Measurements from ENCODE around the gene CTBP1. TPM values are rescaled to one million over a fixed set of nuclear protein-coding genes. Genes with fewer than 3 reads are reported as not detected.

CTBP1 gene
- total RNA-seq, 2 experiments from 2014 or later: 135 to 141 TPM

GRCh38 chr4:1249731-1250526 lies 999 bp upstream of the CTBP1 start:
- peaks cover 18% of the 10 kb centered on the region for H3K9me3 Mint-ChIP-seq
- H3K4me1 Mint-ChIP-seq: peaks cover 59% of the 10 kb centered on the region
- peaks cover 52% of the 10 kb centered on the region for H3K36me3 Mint-ChIP-seq
- peak; percentile 65 for DNase-seq
- H3K4me3 Mint-ChIP-seq: peak overlapping the region; percentile 89
- H3K27ac Mint-ChIP-seq: peak overlapping the region; percentile 94
- H3K27me3 Mint-ChIP-seq: no peaks in the 10 kb centered on the region

GRCh38 chr4:1249148-1249730 lies 309 bp upstream of the CTBP1 start:
- H3K4me1 Mint-ChIP-seq: peaks cover 59% of the 10 kb centered on the region
- H3K27ac Mint-ChIP-seq: peak overlapping the region; percentile 94
- DNase-seq: peak; percentile 89
- H3K4me3 Mint-ChIP-seq: peak overlapping the region; percentile 89
- no peaks in the 10 kb centered on the region for H3K27me3 Mint-ChIP-seq
- H3K36me3 Mint-ChIP-seq: peaks cover 46% of the 10 kb centered on the region
- peaks cover 12% of the 10 kb centered on the region for H3K9me3 Mint-ChIP-seq

GRCh38 chr4:1247864-1248244 lies 1.1 kb downstream of the CTBP1 start:
- no peaks in the 10 kb centered on the region for H3K27me3 Mint-ChIP-seq
- peaks cover 55% of the 10 kb centered on the region for H3K4me1 Mint-ChIP-seq
- peaks cover 33% of the 10 kb centered on the region for H3K36me3 Mint-ChIP-seq
- peaks cover 2% of the 10 kb centered on the region for H3K9me3 Mint-ChIP-seq
- no peak for DNase-seq
- H3K4me3 Mint-ChIP-seq: peak overlapping the region; percentile 90
- peak overlapping the region; percentile 93 for H3K27ac Mint-ChIP-seq

GRCh38 chr4:1246901-1247863 lies 1.7 kb downstream of the CTBP1 start:
- Mint-ChIP-seq H3K27me3 (no peaks in the 10 kb centered on the region), H3K4me1 (peaks cover 55% of the 10 kb centered on the region), H3K9me3 (peaks cover 2% of the 10 kb centered on the region), H3K36me3 (peaks cover 28% of the 10 kb centered on the region), H3K4me3 (peak overlapping the region; percentile 90), H3K27ac (peak overlapping the region; percentile 93)
- DNase-seq: peak; percentile 41

- no peak for DNase-seq
- H3K4me1 Mint-ChIP-seq: peaks cover 48% of the 10 kb centered on the region
- H3K36me3 Mint-ChIP-seq: peaks cover 19% of the 10 kb centered on the region
- H3K27me3 Mint-ChIP-seq: no peaks in the 10 kb centered on the region
- H3K9me3 Mint-ChIP-seq: peaks cover 2% of the 10 kb centered on the region
- H3K4me3 Mint-ChIP-seq: peak overlapping the region; percentile 90
- peak overlapping the region; percentile 93 for H3K27ac Mint-ChIP-seq
Observed at GRCh38 chr4:1246111-1246881, 2.6 kb downstream of the CTBP1 start.

- peak overlapping the region; percentile 90 for H3K4me3 Mint-ChIP-seq
- peaks cover 41% of the 10 kb centered on the region for H3K4me1 Mint-ChIP-seq
- no peaks in the 10 kb centered on the region for H3K27me3 Mint-ChIP-seq
Observed at GRCh38 chr4:1245481-1246051, 3.4 kb downstream of the CTBP1 start.

GRCh38 chr4:1244978-1245471 lies 3.9 kb downstream of the CTBP1 start:
- Mint-ChIP-seq H3K27me3 (no peaks in the 10 kb centered on the region), H3K4me3 (peak overlapping the region; percentile 22), H3K36me3 (peaks cover 6% of the 10 kb centered on the region), H3K9me3 (no peaks in the 10 kb centered on the region), H3K4me1 (peaks cover 36% of the 10 kb centered on the region), H3K27ac (peak overlapping the region; percentile 65)
- no peak for DNase-seq

More at GRCh38 chr4:1245481-1246051, 3.4 kb downstream of the CTBP1 start:
- peaks cover 2% of the 10 kb centered on the region for H3K9me3 Mint-ChIP-seq
- peaks cover 11% of the 10 kb centered on the region for H3K36me3 Mint-ChIP-seq
- peak overlapping the region; percentile 34 for H3K27ac Mint-ChIP-seq
- DNase-seq: no peak

- Mint-ChIP-seq H3K36me3 (peaks cover 7% of the 10 kb centered on the region), H3K27ac (peak overlapping the region; percentile 65), H3K4me3 (no peak overlapping the region), H3K4me1 (peaks cover 36% of the 10 kb centered on the region), H3K27me3 (no peaks in the 10 kb centered on the region), H3K9me3 (no peaks in the 10 kb centered on the region)
- no peak for DNase-seq
Observed at GRCh38 chr4:1244081-1244977, 4.6 kb downstream of the CTBP1 start.

- peaks cover 36% of the 10 kb centered on the region for H3K4me1 Mint-ChIP-seq
- no peaks in the 10 kb centered on the region for H3K27me3 Mint-ChIP-seq
- no peaks in the 10 kb centered on the region for H3K9me3 Mint-ChIP-seq
- H3K4me3 Mint-ChIP-seq: no peak overlapping the region
- H3K27ac Mint-ChIP-seq: peak overlapping the region; percentile 29
- peaks cover 10% of the 10 kb centered on the region for H3K36me3 Mint-ChIP-seq
- no peak for DNase-seq
Observed at GRCh38 chr4:1243451-1244080, 5.4 kb downstream of the CTBP1 start.

GRCh38 chr4:1242506-1243450 lies 6.2 kb downstream of the CTBP1 start:
- Mint-ChIP-seq H3K4me1 (peaks cover 36% of the 10 kb centered on the region), H3K27ac (peak overlapping the region; percentile 63)

GRCh38 chr4:1241936-1242505 lies 6.9 kb downstream of the CTBP1 start:
- no peaks in the 10 kb centered on the region for H3K27me3 Mint-ChIP-seq
- no peak for DNase-seq
- peaks cover 33% of the 10 kb centered on the region for H3K4me1 Mint-ChIP-seq
- H3K9me3 Mint-ChIP-seq: no peaks in the 10 kb centered on the region
- H3K4me3 Mint-ChIP-seq: no peak overlapping the region
- H3K27ac Mint-ChIP-seq: no peak overlapping the region
- peaks cover 10% of the 10 kb centered on the region for H3K36me3 Mint-ChIP-seq

More at GRCh38 chr4:1242506-1243450, 6.2 kb downstream of the CTBP1 start:
- DNase-seq: no peak
- H3K36me3 Mint-ChIP-seq: peaks cover 12% of the 10 kb centered on the region
- H3K4me3 Mint-ChIP-seq: no peak overlapping the region
- no peaks in the 10 kb centered on the region for H3K27me3 Mint-ChIP-seq
- H3K9me3 Mint-ChIP-seq: no peaks in the 10 kb centered on the region

Data from activated naive CD8-positive, alpha-beta T cell treated with anti-CD3 and anti-CD28 coated beads for 36 hours (primary cell).